Cortex of kidney (tissue), 1 donor: ENCODE data around the gene TRIM24.
"Not testable (repeated sequence)": the region's sequence is repeated elsewhere in the genome, so short reads cannot be mapped to it uniquely, and the experiment has no call there.

Experiments used
- DNase-seq: peaks from one replicate; lab custom pipeline; 2025; lab: John Stamatoyannopoulos, UW

TRIM24 gene

GRCh38 chr7:138460649-138461607, 869 bp downstream of the TRIM24 start:
- DNase-seq: no peak

DNA sequence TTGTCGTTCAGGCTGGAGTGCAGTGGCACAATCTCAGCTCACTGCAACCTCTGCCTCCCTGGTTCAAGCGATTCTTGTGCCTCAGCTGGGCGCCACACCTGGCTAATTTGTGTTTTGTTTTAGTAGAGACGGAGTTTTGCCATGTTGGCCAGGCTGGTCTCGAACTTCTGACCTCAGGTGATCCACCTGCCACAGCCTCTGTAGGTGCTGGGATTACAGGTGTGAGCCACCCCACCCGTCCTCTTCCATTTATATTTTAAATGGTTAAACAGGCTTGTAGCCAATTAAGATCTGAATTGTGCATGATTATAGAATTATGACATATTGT, 3.2 kb downstream of the TRIM24 start:
- not testable (repeated sequence) for DNase-seq

- DNase-seq: no peak
Observed at GRCh38 chr7:138465046-138465445, 5.0 kb downstream of the TRIM24 start.

GRCh38 chr7:138466069-138466756, 6.2 kb downstream of the TRIM24 start:
- DNase-seq: not testable (repeated sequence)

GRCh38 chr7:138468244-138469123, 8.4 kb downstream of the TRIM24 start:
- DNase-seq: no peak

DNA sequence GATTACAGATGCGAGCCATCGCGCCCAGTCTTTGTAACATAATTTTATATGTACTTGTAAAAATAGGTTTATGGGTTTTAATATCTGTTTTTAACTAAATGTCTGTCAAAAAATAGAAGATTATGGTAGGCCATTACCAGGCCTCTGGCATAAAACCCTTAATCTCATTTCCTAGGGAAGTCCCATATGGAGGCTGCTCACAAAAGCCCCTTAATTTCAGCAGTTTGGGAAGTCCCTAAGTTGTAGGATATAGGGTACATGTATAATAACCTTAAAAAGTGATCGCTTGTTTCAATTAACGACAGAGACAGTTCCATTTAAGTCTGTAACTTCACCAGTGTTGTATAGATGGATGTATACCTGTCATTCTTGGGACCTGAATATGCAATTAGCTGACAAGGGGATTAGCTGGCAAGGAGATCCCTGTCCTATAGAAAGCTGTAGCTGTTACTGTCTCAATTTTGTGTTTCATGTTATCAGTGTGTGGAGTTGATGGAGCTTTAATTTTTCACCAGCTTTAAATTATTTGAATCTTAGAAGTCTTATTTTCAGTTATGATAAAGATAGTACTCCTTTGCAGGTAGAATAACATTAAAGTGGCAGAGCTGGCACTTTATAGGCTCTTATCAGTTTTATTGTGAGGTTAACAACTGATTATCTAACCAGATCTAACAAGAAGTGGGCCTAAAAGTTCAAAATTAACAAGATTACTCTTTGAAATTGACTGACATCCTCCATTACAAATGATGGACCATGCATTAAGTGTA, 10.5 kb downstream of the TRIM24 start:
- no peak for DNase-seq

- no peak for DNase-seq
Observed at GRCh38 chr7:138472292-138473079, 12.4 kb downstream of the TRIM24 start.

GRCh38 chr7:138475377-138475776, 15.3 kb downstream of the TRIM24 start:
- no peak for DNase-seq

DNA sequence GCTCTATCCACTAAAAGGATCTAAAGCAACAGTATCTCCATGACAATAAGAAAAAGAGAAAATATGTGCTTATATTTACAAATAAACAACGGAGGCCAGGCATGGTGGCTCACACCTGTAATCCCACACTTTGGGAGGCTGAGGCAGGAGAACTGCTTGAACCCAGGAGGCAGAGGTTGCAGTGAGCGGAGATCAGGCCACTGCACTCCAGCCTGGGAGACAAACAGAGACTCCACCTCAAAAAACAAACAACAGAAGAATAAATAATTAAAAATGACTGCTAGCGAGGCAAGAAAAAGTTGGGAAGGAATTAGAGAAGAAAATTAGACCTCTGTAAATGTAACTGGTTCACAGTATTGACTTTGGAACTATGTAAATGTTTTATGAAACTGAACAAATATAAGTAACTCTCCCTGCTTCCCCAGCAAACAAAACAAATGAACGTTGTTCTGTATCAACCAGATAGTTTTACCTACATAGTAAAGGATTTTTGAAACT, 17.1 kb downstream of the TRIM24 start:
- DNase-seq: no peak

GRCh38 chr7:138477581-138477980, 17.5 kb downstream of the TRIM24 start:
- DNase-seq: no peak

- DNase-seq: no peak
Observed at GRCh38 chr7:138478499-138478908, 18.4 kb downstream of the TRIM24 start.

- DNase-seq: no peak
Observed at GRCh38 chr7:138480527-138480926, 20.5 kb downstream of the TRIM24 start.

DNA sequence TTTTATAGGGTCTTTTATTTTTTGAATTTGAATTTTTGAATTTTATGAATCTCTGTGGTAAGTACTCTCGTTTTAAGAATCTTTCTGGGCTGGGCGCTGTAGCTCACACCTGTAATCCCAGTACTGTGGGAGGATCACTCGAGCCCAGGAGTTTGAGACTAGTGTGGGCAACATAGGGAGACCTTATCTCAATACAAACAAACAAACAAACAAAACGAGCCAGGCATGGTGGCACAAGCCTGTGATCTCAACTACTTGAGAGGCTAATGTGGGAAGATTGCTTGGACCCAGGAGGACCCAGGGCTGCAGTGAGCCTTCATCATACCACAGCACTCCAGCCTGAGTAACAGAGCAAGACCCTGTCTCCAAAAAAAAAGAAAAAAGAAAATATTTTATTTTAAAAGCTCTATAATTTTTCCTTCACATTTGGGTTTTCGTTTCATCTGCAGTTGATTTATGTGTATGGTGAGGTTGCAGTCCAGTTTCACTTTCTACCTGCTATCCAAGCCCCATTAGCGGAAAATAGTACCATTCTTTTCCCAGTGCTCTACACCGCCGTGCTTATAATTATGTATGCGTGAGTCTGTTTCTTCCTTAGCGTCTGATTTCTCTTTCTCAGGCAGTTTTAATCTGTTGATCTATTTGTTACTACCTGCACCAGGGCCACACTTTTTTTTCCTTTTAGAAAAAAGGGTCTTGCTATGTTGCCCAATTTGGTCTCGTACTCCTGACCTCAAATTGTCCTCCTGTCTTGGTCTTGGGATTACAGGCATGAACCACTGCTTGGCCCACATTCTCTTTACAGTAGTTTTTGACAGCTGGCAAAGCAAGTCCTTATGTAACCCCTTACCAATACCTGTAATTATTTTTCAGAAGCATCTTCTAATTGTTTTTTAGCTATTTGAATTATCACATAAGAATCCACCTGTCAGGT, 21.7 kb downstream of the TRIM24 start:
- DNase-seq: no peak

DNA sequence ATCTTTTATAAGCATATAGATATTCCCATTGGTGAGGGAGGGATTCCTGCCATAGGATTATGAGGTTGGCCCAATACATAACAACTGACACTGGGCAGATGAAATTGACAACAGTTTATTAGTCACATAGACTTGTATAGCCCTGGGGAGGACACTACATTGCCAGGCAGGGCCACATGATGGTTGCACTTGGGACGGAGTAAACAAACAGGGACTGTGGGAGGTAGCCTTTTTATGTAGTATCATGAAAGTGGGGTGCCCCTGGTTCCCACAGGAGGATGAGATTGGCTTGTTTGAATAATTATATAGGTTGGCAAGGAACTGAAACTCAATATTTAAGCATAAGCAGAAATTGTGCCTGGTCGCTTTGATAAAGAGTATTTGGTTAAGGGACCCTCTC, 23.5 kb downstream of the TRIM24 start:
- DNase-seq: no peak

DNA sequence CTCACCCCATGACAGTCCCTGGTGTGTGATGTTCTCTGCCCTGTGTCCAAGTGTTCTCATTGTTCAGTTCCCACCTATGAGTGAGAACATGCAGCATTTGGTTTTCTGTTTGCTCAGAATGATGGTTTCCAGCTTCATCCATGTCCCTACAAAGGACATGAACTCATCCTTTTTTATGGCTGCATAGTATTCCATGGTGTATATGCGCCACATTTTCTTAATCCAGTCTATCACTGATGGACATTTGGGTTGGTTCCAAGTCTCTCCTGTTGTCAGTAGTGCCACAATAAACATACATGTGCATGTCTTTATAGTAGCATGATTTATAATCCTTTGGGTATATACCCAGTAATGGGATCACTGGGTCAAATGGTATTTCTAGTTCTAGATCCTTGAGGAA, 25.4 kb downstream of the TRIM24 start:
- not testable (repeated sequence) for DNase-seq

DNA sequence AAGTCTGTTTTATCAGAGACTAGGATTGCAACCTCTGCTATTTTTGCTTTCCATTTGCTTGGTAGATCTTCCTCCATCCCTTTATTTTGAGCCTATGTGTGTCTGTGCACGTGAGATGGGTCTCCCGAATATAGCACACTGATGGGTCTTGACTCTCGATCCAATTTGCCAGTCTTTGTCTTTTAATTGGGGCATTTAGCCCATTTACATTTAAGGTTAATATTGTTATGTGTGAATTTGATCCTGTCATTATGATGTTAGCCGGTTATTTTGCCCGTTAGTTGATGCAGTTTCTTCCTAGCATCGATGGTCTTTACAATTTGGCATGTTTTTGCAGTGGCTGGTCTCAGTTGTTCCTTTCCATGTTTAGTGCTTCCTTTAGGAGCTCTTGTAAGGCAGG, 29.1 kb downstream of the TRIM24 start:
- DNase-seq: not testable (repeated sequence)

GRCh38 chr7:138491612-138492386, 31.7 kb downstream of the TRIM24 start:
- no peak for DNase-seq

GRCh38 chr7:138492423-138492822, 32.4 kb downstream of the TRIM24 start:
- DNase-seq: no peak

DNA sequence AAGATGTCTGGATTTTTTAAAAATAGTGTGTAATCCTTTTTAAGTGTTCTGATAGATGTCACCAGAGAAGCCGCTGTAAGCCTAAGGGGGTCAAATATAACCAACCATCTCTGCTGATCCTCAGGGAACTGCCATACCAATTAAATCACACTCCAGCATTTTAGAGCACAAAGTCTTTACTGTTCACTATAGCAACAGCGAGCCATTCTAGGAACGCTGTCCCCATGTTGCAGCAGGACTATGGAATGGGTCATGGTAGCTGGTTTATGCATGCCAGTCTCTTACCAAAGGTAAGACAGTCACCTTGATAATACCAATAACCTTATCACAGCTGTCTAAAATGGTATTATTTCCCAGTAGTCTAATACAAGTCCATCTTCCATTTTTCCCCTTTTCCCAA, 33.5 kb downstream of the TRIM24 start:
- no peak for DNase-seq
